Progenitor cell of endocrine pancreas (in vitro differentiated cells): ENCODE measurements around the gene PPCDC. TPM values are rescaled to one million over a fixed set of nuclear protein-coding genes. Genes with fewer than 3 reads are reported as not detected.

Experiments
- DNase-seq: peaks from one replicate; pipeline ENCODE4 v3.0.0; 2021; ENCODE audit warnings: low spot score; ENCODE audit not compliant: unreplicated experiment
- H3K27ac Mint-ChIP-seq: 2 replicates; pipeline ENCODE4 v1.8.0; 2021; ENCODE audit warnings: mild to moderate bottlenecking, moderate library complexity, mixed read lengths
- H3K27me3 Mint-ChIP-seq: 2 replicates; pipeline ENCODE4 v1.8.0; 2021; ENCODE audit warnings: mixed read lengths
- H3K36me3 Mint-ChIP-seq: 2 replicates; pipeline ENCODE4 v1.8.0; 2022; ENCODE audit warnings: mixed read lengths; ENCODE audit not compliant: insufficient read depth
- H3K4me1 Mint-ChIP-seq: 2 replicates; pipeline ENCODE4 v1.8.0; 2021; ENCODE audit warnings: low read depth, mixed read lengths
- H3K4me3 Mint-ChIP-seq: 2 replicates; pipeline ENCODE4 v1.8.0; 2021; ENCODE audit warnings: low read depth, mild to moderate bottlenecking, moderate library complexity, mixed read lengths
- H3K9me3 Mint-ChIP-seq: 2 replicates; pipeline ENCODE4 v1.8.0; 2021; ENCODE audit warnings: low read depth, mixed read lengths
- CTCF ChIP-seq: fragments of 200-600 bp; sonication (generic); IDR thresholded peaks from one replicate; pipeline ENCODE4 v1.5.0; 2021; ENCODE audit warnings: antibody characterized with exemption, mild to moderate bottlenecking; ENCODE audit not compliant: unreplicated experiment
- total RNA-seq: library from RNA; stranded (reverse); gene quantifications from 2 replicates; pipeline ENCODE4 v1.2.1, GENCODE V29; 2021

The PPCDC gene
- total RNA-seq, 1 donor from 2014 or later = 18.0 TPM

GRCh38 chr15:75049392-75049791, 26.0 kb downstream of the PPCDC start:
- Mint-ChIP-seq H3K36me3 (peaks cover 2% of the 10 kb centered on the region), H3K27ac (no peak overlapping the region), H3K4me3 (no peak overlapping the region), H3K4me1 (peaks cover 10% of the 10 kb centered on the region), H3K9me3 (no peaks in the 10 kb centered on the region), H3K27me3 (no peaks in the 10 kb centered on the region)
- no peak for TF ChIP-seq CTCF
- no peak for DNase-seq

GRCh38 chr15:75050283-75050682, 26.9 kb downstream of the PPCDC start:
- H3K36me3 Mint-ChIP-seq = no peaks in the 10 kb centered on the region
- peaks cover 10% of the 10 kb centered on the region for H3K4me1 Mint-ChIP-seq

GRCh38 chr15:75051191-75051608, 27.8 kb downstream of the PPCDC start:
- TF ChIP-seq CTCF = no peak
- Mint-ChIP-seq H3K4me3 (no peak overlapping the region), H3K27ac (no peak overlapping the region), H3K27me3 (no peaks in the 10 kb centered on the region), H3K4me1 (peaks cover 10% of the 10 kb centered on the region), H3K9me3 (no peaks in the 10 kb centered on the region), H3K36me3 (peaks cover 4% of the 10 kb centered on the region)
- DNase-seq = no peak

More at GRCh38 chr15:75050283-75050682, 26.9 kb downstream of the PPCDC start:
- H3K4me3 Mint-ChIP-seq = no peak overlapping the region
- no peaks in the 10 kb centered on the region for H3K27me3 Mint-ChIP-seq
- no peak overlapping the region for H3K27ac Mint-ChIP-seq
- DNase-seq = no peak
- no peaks in the 10 kb centered on the region for H3K9me3 Mint-ChIP-seq
- no peak for TF ChIP-seq CTCF

- H3K27ac Mint-ChIP-seq = no peak overlapping the region
- no peak for DNase-seq
- no peaks in the 10 kb centered on the region for H3K9me3 Mint-ChIP-seq
- peaks cover 4% of the 10 kb centered on the region for H3K36me3 Mint-ChIP-seq
- peaks cover 8% of the 10 kb centered on the region for H3K4me1 Mint-ChIP-seq
- no peaks in the 10 kb centered on the region for H3K27me3 Mint-ChIP-seq
- TF ChIP-seq CTCF = no peak
- H3K4me3 Mint-ChIP-seq = no peak overlapping the region
These were observed 28.3 kb downstream of the PPCDC start for GRCh38 chr15:75051711-75052110.

GRCh38 chr15:75052972-75053747, 29.8 kb downstream of the PPCDC start:
- Mint-ChIP-seq H3K27ac (peak overlapping the region; percentile 29), H3K4me1 (peaks cover 7% of the 10 kb centered on the region), H3K4me3 (no peak overlapping the region), H3K36me3 (peaks cover 6% of the 10 kb centered on the region), H3K9me3 (no peaks in the 10 kb centered on the region), H3K27me3 (no peaks in the 10 kb centered on the region)
- no peak for DNase-seq
- no peak for TF ChIP-seq CTCF
